Measurements from ENCODE around the gene CPT1A.

- TF ChIP-seq CTCF (IDR thresholded peaks at IDR 0.05; ENCODE audit: low read depth, low read length) (peak; percentile 51), POLR2A (IDR thresholded peaks at IDR 0.05; ENCODE audit: extremely low read depth, insufficient read length) (no peak)
- TF ChIP-seq, protein P1, sequence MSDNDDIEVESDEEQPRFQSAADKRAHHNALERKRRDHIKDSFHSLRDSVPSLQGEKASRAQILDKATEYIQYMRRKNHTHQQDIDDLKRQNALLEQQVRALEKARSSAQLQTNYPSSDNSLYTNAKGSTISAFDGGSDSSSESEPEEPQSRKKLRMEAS (IDR thresholded peaks at IDR 0.05; ENCODE audit: low read depth, low read length), result peak; percentile 32; the same call in 1 of the 2 replicates
Observed at GRCh38 chr11:68827733-68828132, 14.0 kb downstream of the CPT1A start.
